HepG2 (cell line): ENCODE results near the gene SLC26A4. TPM values are rescaled to one million over a fixed set of nuclear protein-coding genes. Genes with fewer than 3 reads are reported as not detected.

ENCODE experiments used
- CBX2 ChIP-seq, 2 experiments: fragments of 200-600 bp in 1 of 2; sonication (generic); formaldehyde crosslinking in 1 of 2; IDR thresholded peaks; 2 replicates each; pipeline versions ENCODE4 v1.7.0 to v1.8.1; 2018 to 2022; ENCODE audit warnings: low read depth in 2 of 2, low read length in 1 of 2, mild to moderate bottlenecking in 1 of 2, missing genetic modification reagents in 1 of 2
- CEBPG ChIP-seq: IDR thresholded peaks from 2 replicates; pipeline ENCODE4 v1.6.1; 2016
- CENPX ChIP-seq: sonication (generic); formaldehyde crosslinking; IDR thresholded peaks from 2 replicates; pipeline ENCODE4 v1.9.0; 2021; ENCODE audit warnings: mild to moderate bottlenecking, missing genetic modification reagents, moderate library complexity
- CREBL2 ChIP-seq: sonication (generic); formaldehyde crosslinking; IDR thresholded peaks from 2 replicates; pipeline ENCODE4 v1.8.1; 2023; ENCODE audit warnings: missing genetic modification reagents, mild to moderate bottlenecking, borderline replicate concordance
- DPF2 ChIP-seq: sonication (generic); formaldehyde crosslinking; IDR thresholded peaks from 2 replicates; pipeline ENCODE4 v1.4.0; 2020; ENCODE audit warnings: mild to moderate bottlenecking, low read depth, missing genetic modification reagents, borderline replicate concordance
- KDM5A ChIP-seq: fragments of 200-600 bp; sonication (generic); IDR thresholded peaks from 2 replicates; pipeline ENCODE4 v1.7.0; 2018; ENCODE audit warnings: antibody characterized with exemption, mild to moderate bottlenecking, low read length, borderline replicate concordance
- MAFK ChIP-seq, 2 experiments: IDR thresholded peaks in 1 of 2; conservative IDR thresholded peaks in 1 of 2; 2 replicates each; pipeline ENCODE4 v1.6.1; 2011; ENCODE audit warnings: improper control_type of control experiment in 2 of 2, low read length in 2 of 2
- NAIF1 ChIP-seq: sonication (generic); formaldehyde crosslinking; IDR thresholded peaks from 2 replicates; pipeline ENCODE4 v1.5.0; 2020; ENCODE audit warnings: mild to moderate bottlenecking, missing genetic modification reagents, borderline replicate concordance
- NCOR1 ChIP-seq: fragments of 200-600 bp; sonication (generic); IDR thresholded peaks from 2 replicates; pipeline ENCODE4 v1.7.0; 2017; ENCODE audit warnings: antibody characterized with exemption, low read length, borderline replicate concordance
- PAWR ChIP-seq: sonication (generic); formaldehyde crosslinking; IDR thresholded peaks from 2 replicates; pipeline ENCODE4 v1.4.0; 2020; ENCODE audit warnings: missing genetic modification reagents, mild to moderate bottlenecking, borderline replicate concordance
- RAD21 ChIP-seq: fragments of 450-650 bp; formaldehyde crosslinking; IDR thresholded peaks from 2 replicates; pipeline ENCODE4 v1.5.0; 2020; ENCODE audit warnings: mild to moderate bottlenecking
- RFXANK ChIP-seq: IDR thresholded peaks from 2 replicates; pipeline ENCODE4 v1.6.1; 2016
- THAP7 ChIP-seq: sonication (generic); formaldehyde crosslinking; IDR thresholded peaks from 2 replicates; pipeline ENCODE4 v1.8.1; 2023; ENCODE audit warnings: mild to moderate bottlenecking, missing genetic modification reagents
- ZBTB33 ChIP-seq: sonication (generic); formaldehyde crosslinking; IDR thresholded peaks from 2 replicates; pipeline ENCODE4 v1.4.0; 2020; ENCODE audit warnings: missing genetic modification reagents
- ZBTB7A ChIP-seq: sonication (generic); formaldehyde crosslinking; IDR thresholded peaks from 2 replicates; pipeline ENCODE4 v1.8.0; 2022; ENCODE audit warnings: mild to moderate bottlenecking, missing genetic modification reagents
- ZBTB7B ChIP-seq: sonication (generic); formaldehyde crosslinking; IDR thresholded peaks from 2 replicates; pipeline ENCODE4 v1.4.0; 2020; ENCODE audit warnings: missing genetic modification reagents
- ZC3H4 ChIP-seq: sonication (generic); formaldehyde crosslinking; IDR thresholded peaks from 2 replicates; pipeline ENCODE4 v1.4.0; 2020; ENCODE audit warnings: missing genetic modification reagents, borderline replicate concordance
- ZKSCAN5 ChIP-seq: sonication (generic); formaldehyde crosslinking; IDR thresholded peaks from 2 replicates; pipeline ENCODE4 v1.5.1; 2020; ENCODE audit warnings: mild to moderate bottlenecking, missing genetic modification reagents
- ZNF143 ChIP-seq: sonication (generic); formaldehyde crosslinking; IDR thresholded peaks from 2 replicates; pipeline ENCODE4 v1.4.0; 2020; ENCODE audit warnings: missing genetic modification reagents
- ZNF564 ChIP-seq: sonication (generic); formaldehyde crosslinking; IDR thresholded peaks from 2 replicates; pipeline ENCODE4 v1.8.1; 2023; ENCODE audit warnings: mild to moderate bottlenecking, missing genetic modification reagents
- polyA plus RNA-seq, 8 experiments: library from polyadenylated mRNA; depleted of rRNA in 3 of 8; stranded (reverse) in 7 of 8; unstranded in 1 of 8; fragments of >200 nt; fragmentation: Illumina TruSeq in 4 of 8; extraction: Trizol in 4 of 8; gene quantifications; 2 replicates each; pipeline versions ENCODE4 v1.2.1 to v1.2.3, GENCODE V29; 2011 to 2016; ENCODE audit warnings: low read depth in 4 of 8, missing spikeins in 1 of 8, mixed read lengths in 1 of 8; ENCODE audit not compliant: insufficient read depth in 1 of 8
- total RNA-seq, 5 experiments: library from RNA; depleted of rRNA; stranded (reverse); fragments of >200 nt; fragmentation: Illumina TruSeq; extraction: Trizol; gene quantifications; 2 replicates each; pipeline ENCODE4 v1.2.3, GENCODE V29; 2016; ENCODE audit warnings: low read depth in 1 of 5
- TF ChIP-seq, protein P1 (sequence below): IDR thresholded peaks from 2 replicates; pipeline ENCODE4 v1.6.1; 2016; ENCODE audit warnings: missing genetic modification reagents, missing compliant biosample characterization
- TF ChIP-seq, protein P2 (sequence below): sonication (generic); formaldehyde crosslinking; IDR thresholded peaks from 2 replicates; pipeline ENCODE4 v1.5.0; 2020; ENCODE audit warnings: missing genetic modification reagents, mild to moderate bottlenecking, borderline replicate concordance
- TF ChIP-seq, protein P3 (sequence below): sonication (generic); formaldehyde crosslinking; IDR thresholded peaks from 2 replicates; pipeline ENCODE4 v1.4.0; 2020; ENCODE audit warnings: missing genetic modification reagents, borderline replicate concordance

Gene SLC26A4
- total and polyA plus RNA-seq, 2 of the 13 experiments (the other 11 are each of a cell fraction or from before 2014, with no cell fraction given): 0.08 to 0.11 TPM

DNA sequence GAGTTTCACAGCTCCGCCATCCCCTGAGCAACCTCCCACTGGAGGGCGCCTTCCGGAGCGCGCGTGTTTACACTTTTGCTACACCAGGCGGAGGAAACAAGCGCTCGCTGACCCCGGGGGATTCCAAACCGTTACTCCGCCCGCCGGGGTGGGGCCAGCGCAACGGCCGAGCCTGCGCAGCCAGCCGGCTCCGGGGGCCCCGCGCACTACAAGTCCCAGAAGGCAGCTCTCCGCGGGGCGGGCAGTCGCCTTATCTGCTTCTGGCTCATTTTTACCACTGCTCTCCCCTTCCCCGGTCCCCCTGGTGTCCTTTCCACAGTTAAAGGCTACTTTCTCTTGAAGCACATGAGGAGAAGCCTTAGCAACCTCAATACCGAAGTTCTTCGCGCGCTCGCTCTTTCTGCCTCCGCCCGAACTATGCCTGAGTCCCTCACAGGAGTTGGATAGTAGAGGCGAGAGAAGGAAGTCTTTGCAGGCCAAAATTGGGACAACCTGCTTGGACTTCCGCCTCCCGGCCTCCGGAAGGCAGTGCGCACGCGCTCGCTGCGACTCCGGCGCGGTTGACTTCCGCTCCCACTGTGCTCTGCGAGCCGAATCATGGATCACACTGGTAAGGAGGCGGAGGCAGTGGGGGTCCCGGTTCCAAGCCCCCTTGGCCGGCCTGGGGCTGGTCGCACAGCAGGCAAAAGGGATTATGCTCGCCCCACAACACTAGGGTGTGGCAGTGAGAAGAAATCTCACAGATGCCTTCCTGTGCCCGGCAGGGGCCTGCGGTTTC, 83.1 kb downstream of the SLC26A4 start, which contains the start of gene CBLL1 (continued):
- peak; percentile 39; the same call in 1 of the 2 replicates for TF ChIP-seq ZNF564 (CRISPR knock-in tag)
- no peak; the same call in 1 of the 2 replicates for TF ChIP-seq DPF2
- TF ChIP-seq, protein P1, sequence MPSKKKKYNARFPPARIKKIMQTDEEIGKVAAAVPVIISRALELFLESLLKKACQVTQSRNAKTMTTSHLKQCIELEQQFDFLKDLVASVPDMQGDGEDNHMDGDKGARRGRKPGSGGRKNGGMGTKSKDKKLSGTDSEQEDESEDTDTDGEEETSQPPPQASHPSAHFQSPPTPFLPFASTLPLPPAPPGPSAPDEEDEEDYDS: no peak
- TF ChIP-seq CREBL2 (CRISPR knock-in tag): no peak; the same call in 1 of the 2 replicates
- TF ChIP-seq RAD21 (CRISPR knock-in tag): peak; percentile 95
- TF ChIP-seq ZC3H4 (CRISPR knock-in tag): 0 out of 2 replicates have a peak, but pooled peaks have one; percentile 17
- TF ChIP-seq NAIF1: no peak
- TF ChIP-seq, protein P2, sequence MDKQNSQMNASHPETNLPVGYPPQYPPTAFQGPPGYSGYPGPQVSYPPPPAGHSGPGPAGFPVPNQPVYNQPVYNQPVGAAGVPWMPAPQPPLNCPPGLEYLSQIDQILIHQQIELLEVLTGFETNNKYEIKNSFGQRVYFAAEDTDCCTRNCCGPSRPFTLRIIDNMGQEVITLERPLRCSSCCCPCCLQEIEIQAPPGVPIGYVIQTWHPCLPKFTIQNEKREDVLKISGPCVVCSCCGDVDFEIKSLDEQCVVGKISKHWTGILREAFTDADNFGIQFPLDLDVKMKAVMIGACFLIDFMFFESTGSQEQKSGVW: no peak
- TF ChIP-seq ZKSCAN5 (CRISPR knock-in tag): no peak
- TF ChIP-seq ZBTB33 (CRISPR knock-in tag): no peak; the same call in 1 of the 2 replicates
- no peak for TF ChIP-seq CBX2 (IDR thresholded peaks at IDR 0.05; ENCODE audit: low read depth, low read length)
- no peak for TF ChIP-seq CBX2 (CRISPR knock-in tag; IDR thresholded peaks at IDR 0.05; ENCODE audit: low read depth)
- 0 out of 2 replicates have a peak, but pooled peaks have one; percentile 38 for TF ChIP-seq RFXANK
- TF ChIP-seq THAP7: peak; percentile 92
- TF ChIP-seq NCOR1: no peak
- no peak for TF ChIP-seq PAWR (CRISPR knock-in tag)
- peak; percentile 89 for TF ChIP-seq ZNF143 (CRISPR knock-in tag)
- peak; percentile 93 for TF ChIP-seq ZBTB7A (CRISPR knock-in tag)
- TF ChIP-seq CEBPG (CRISPR knock-in tag): 0 out of 2 replicates have a peak, but pooled peaks have one; percentile 42
- TF ChIP-seq, protein P3, sequence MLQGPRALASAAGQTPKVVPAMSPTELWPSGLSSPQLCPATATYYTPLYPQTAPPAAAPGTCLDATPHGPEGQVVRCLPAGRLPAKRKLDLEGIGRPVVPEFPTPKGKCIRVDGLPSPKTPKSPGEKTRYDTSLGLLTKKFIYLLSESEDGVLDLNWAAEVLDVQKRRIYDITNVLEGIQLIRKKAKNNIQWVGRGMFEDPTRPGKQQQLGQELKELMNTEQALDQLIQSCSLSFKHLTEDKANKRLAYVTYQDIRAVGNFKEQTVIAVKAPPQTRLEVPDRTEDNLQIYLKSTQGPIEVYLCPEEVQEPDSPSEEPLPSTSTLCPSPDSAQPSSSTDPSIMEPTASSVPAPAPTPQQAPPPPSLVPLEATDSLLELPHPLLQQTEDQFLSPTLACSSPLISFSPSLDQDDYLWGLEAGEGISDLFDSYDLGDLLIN: no peak
- no peak for TF ChIP-seq CENPX (CRISPR knock-in tag)
- no peak for TF ChIP-seq MAFK (conservative IDR thresholded peaks at IDR 0.05 in 1 of 2, IDR thresholded peaks at IDR 0.05 in 1 of 2; ENCODE audit: low read length in 2 of 2)
- peak; percentile 52; the same call in 1 of the 2 replicates for TF ChIP-seq ZBTB7B (CRISPR knock-in tag)
- peak; percentile 84; the same call in 1 of the 2 replicates for TF ChIP-seq KDM5A
